HG03571 (cell line): ENCODE results near the gene C19orf12.

ENCODE experiments used
- ATAC-seq: cut with Tn5 transposase; IDR thresholded peaks from one replicate; pipeline ENCODE4 v1.9.1; 2021; ENCODE audit not compliant: unreplicated experiment

C19orf12 gene

GRCh38 chr19:29664753-29665214 is 50.3 kb downstream of the C19orf12 start:
- no peak for ATAC-seq

DNA sequence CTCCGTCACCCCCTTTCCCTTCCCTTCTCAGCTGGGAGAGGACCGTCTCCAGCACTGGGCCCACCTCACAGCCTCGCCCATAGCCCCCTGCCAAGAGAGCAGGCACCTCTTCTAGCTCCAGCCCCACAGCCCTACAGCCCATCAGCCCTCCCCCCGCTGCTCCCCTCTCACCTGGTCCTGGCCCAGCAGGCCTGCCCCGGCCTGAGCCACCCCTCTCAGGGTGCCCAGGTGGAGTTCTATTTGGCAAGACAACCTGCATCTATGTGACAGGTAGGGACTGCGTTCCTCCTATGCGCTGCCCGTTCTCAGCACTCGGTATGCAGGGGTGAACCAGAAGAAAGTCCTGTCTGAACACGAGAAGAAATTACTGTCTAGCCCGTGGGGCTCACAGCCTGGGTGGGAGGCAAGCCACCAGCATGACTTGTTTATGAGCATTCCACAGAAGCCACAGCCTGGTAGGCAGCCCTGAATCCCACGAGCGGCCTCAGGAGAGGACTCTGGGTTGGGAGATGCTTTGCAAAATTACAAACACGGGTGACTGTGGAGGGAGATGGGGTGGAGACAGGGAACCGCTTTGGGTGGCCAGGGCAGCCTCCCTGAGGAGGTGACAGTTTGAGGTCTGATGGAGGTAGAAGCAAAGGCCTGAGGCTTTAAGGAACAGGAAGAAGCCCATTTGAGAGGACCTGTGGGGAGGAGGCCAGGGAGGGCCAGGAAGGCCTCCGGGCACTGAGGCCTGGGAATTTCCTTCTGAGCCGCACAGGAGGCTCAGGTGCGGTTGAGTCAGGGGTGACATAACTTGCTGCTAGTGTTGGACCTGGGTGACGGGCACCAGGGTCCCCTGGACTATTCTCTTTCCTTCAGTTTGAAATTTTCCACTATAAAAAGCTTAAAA is 51.0 kb downstream of the C19orf12 start:
- no peak for ATAC-seq

DNA sequence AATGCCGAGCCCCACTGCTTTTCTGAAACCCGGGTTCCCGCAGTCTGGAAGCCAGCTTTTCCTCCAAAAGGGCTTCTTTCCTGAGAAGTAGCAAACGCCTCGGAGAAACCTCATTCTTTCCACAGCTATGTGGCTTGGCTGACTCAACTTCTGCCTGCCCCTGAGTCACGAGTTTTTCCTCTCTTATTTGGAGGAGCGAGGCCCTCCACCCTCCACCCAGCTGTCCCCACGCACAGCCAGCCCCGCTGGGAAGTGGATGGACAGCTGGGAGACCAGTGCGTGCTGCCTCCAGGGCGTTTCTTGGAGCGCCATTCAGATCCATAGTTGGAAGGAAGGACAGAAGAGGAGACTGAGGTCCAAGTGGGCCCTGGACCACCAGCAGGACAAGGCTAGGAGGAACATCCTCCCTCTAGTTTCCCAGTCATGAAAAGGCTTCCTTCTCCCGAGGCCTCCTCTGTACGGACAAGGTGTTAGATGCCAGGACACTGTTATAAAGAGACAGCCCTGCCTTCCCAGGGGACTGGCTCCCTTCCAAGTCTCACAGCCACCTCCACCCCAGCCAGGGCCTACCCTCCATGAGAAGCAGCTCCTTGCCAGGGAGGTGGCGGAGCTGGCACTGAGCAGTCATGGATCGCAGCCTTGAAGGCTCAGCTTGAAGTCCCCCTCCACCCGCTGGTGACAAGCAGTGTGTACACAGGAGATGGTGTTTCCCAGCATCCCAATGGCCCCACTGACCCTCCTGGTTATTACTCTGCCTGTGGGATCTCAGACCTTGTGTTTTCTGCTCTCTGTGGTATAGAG is 52.3 kb downstream of the C19orf12 start:
- no peak for ATAC-seq

GRCh38 chr19:29662278-29662603 is 52.8 kb downstream of the C19orf12 start:
- no peak for ATAC-seq

GRCh38 chr19:29660835-29661234 is 54.2 kb downstream of the C19orf12 start:
- ATAC-seq: no peak

DNA sequence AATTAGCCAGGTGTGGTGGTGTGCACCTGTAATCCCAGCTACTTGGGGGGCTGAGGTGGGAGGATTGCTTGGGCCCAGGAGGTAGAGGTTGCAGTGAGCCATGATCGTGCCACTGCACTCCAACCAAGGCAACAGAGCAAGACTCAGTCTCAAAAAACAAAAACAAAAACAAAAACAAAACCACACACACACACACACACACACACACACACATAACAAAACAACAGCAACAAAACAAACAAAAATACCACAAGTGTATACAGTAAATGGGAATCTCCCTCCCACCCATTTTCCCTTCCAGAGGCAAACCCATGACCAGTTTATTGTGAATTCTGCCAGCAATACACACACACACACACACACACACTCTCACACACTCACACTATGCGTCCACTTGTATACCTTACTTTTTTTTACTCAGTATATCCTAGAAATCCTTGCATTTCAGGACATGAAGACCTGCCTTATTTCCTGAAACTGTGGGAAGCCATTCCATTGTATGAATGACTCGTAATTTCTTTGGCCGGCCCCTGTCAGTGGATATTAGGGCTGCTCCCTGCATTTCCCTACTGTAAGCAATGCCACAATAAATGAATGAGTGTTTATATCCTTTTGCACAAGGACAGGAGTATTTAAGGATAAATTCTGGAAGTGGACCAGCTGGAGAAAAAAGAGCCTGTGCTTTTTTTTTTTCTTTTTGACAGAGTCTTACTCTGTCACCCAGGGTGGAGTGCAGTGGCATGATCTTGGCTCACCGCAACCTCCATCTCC is 56.7 kb downstream of the C19orf12 start:
- no peak for ATAC-seq

DNA sequence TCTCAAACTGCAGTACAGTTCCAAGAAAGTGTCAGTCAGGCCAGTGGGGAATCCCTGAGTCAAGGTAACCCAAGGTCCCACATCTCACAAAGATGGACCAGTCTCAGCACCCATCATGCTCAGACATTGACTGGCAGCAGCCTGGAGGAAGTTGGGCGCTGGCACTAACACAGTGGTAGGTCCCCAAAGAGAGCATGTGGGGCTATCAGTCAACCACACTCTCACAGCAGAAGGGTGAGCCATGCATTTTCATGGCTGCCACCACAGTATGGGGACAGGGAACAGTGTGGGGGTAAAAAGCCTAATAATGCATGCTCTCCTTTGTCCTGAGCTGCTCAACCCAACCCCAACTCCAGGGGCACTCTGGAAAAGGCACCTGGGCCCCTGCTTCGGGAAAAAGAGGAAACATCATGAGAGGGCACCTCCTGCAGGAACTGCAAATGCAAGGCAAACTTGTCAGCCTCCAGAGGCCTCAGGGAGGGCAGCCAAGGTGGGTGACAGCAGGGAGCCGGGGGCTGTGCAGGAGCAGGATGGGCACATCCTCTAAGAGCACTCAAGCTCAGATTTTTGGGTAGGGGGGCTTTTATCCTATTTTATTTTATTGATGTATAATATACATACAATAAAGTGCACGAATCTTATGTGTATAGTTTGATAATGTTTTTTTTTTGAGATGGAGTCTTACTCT is 59.3 kb downstream of the C19orf12 start:
- no peak for ATAC-seq

DNA sequence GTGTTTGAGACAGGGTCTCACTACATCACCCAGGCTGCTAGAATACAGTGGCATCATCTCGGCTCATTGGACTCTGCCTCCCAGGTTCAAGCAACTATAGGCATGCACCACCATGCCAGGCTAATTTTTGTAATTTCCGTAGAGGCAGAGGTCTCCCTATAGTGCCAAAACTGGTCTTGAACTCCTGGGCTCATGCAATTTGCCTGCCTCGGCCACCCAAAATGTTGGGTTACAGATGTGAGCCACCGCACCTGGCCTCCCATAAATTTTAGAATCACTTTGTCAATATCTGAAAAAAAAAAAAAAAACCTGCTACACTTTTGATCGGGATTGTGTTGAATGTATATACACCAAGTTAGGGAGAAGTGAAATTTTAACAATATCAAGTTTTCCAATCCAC is 61.7 kb downstream of the C19orf12 start:
- no peak for ATAC-seq

DNA sequence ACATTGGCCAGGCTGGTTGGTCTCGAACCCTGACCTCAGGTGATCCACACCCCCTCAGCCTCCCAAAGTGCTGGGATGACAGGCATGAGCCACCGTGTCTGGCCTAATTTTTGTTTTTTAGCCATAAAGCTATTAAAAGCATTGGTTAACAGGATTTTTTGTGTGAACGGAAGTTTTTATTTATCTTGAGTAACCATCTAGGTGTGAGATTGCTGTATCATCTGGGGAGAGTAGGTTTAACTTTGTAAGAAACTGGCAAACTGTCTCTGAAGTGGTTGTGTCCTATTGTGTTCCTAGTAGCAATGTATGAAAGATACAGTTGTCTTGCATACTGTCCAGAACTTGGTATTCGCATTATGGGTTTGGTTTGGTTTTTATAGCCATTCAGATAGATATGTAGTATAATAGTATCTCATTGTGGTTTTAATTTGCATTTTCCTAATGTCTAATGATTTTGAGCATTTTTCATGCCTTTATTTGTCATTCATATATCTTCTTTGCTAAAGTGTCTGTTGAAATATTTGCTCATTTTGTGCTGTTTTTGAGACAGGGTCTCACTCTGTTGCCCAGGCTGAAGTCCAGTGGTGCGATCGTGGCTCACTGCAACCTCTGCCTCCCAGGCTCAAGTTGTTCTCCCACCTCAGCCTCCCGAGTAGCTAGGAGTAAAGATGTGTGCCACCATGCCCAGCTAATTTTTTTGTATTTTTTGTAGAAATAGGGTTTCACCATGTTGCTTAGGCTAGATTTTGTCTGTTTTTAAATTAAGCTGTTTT is 63.3 kb downstream of the C19orf12 start:
- no peak for ATAC-seq

DNA sequence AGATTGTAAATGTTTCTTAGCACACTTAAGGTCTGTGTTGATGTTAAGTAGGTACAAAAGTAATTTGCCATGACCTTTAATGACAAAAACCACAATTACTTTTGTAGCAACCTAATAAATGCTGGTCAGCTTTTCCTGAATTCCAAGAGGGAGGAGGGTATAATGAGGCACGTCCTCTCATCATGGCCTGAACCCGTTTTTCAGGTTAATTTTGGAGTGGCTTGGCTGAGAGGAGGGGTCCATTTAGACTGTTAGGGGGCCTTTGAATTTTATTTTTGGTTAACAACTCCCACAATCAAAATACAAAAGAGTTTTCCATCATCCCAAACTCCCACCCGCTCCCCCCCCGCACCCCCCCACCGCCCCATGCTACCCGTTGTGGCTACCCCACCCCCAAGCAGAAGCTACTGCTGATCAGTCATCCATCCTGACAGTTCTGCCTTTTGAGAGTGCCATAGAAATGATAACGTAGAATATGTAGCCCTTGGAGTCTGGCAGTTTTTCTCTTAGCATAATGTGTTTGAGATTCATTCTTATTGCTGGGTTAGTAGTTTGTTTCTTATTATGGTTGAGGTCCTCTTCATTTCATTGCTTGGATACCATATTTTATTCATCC is 64.2 kb downstream of the C19orf12 start:
- ATAC-seq: no peak
